CD4-positive, alpha-beta T cell (primary cell): ENCODE measurements around the gene SEMA3E. TPM values are rescaled to one million over a fixed set of nuclear protein-coding genes. Genes with fewer than 3 reads are reported as not detected.

Source experiments
- ATAC-seq: fragments of 200-7000 bp; cut with Tn5 transposase; one replicate; pipeline ENCODE4 v1.10.0; 2022; ENCODE audit warnings: mild to moderate bottlenecking; ENCODE audit not compliant: poor library complexity
- CTCF ChIA-PET: fragments of 350-600 bp; sonication (Branson Sonifier 250); formaldehyde crosslinking; loops from one replicate; lab custom pipeline; 2021; ENCODE audit warnings: antibody characterized with exemption, inconsistent platforms; lab: Charles Lee
- POLR2A ChIA-PET: fragments of 350-600 bp; sonication (Branson Sonifier 250); formaldehyde crosslinking; loops from one replicate; lab custom pipeline; 2021; ENCODE audit warnings: antibody characterized with exemption, inconsistent platforms; lab: Charles Lee
- DNase-seq, 14 experiments: peaks; one replicate each; pipeline ENCODE4 v3.0.0-alpha.2; 2013 to 2020; ENCODE audit warnings: mixed read lengths in 2 of 14
- H3K27ac ChIP-seq, 2 donors: one replicate each; pipeline versions ENCODE4 v1.5.1 to v1.7.0; 2013; ENCODE audit warnings: low read length in 2 of 2, low read depth in 1 of 2, mild to moderate bottlenecking in 1 of 2
- H3K27me3 ChIP-seq, 2 experiments: 1 replicate in 1 of 2; 2 replicates in 1 of 2; pipeline versions ENCODE4 v1.6.1 to v1.7.0; 2013; ENCODE audit warnings: low read length in 2 of 2, control low read depth in 1 of 2, mild to moderate bottlenecking in 1 of 2, moderate library complexity in 1 of 2; ENCODE audit not compliant: insufficient read depth in 2 of 2, control insufficient read depth in 1 of 2
- H3K36me3 ChIP-seq: one replicate; pipeline ENCODE4 v1.6.1; 2013; ENCODE audit warnings: low read length, control low read depth; ENCODE audit not compliant: insufficient read depth
- H3K4me1 ChIP-seq: one replicate; pipeline ENCODE4 v1.6.1; 2013; ENCODE audit warnings: low read length, control low read depth; ENCODE audit not compliant: insufficient read depth
- H3K4me3 ChIP-seq: one replicate; pipeline ENCODE4 v1.5.1; 2013; ENCODE audit warnings: mild to moderate bottlenecking, low read length, moderate library complexity
- H3K9me3 ChIP-seq, 2 experiments: 1 replicate in 1 of 2; 2 replicates in 1 of 2; pipeline versions ENCODE4 v1.6.1 to v1.7.0; 2013; ENCODE audit warnings: low read length in 2 of 2, mild to moderate bottlenecking in 2 of 2, control low read depth in 1 of 2, moderate library complexity in 1 of 2; ENCODE audit not compliant: control insufficient read depth in 1 of 2, insufficient read depth in 1 of 2
- H3K27ac Mint-ChIP-seq: one replicate; pipeline ENCODE4 v1.8.0; 2020; ENCODE audit warnings: mixed read lengths
- H3K27me3 Mint-ChIP-seq: one replicate; pipeline ENCODE4 v1.8.0; 2021; ENCODE audit warnings: mixed read lengths
- H3K36me3 Mint-ChIP-seq: one replicate; pipeline ENCODE4 v1.8.0; 2021; ENCODE audit warnings: low read depth, mixed read lengths
- H3K4me1 Mint-ChIP-seq: one replicate; pipeline ENCODE4 v1.8.0; 2021; ENCODE audit warnings: low read depth, mixed read lengths
- H3K4me3 Mint-ChIP-seq: one replicate; pipeline ENCODE4 v1.8.0; 2020; ENCODE audit warnings: mild to moderate bottlenecking, mixed read lengths
- H3K9me3 Mint-ChIP-seq: one replicate; pipeline ENCODE4 v1.8.0; 2020; ENCODE audit warnings: mixed read lengths
- CTCF ChIP-seq: fragments of 200-600 bp; IDR thresholded peaks from one replicate; pipeline ENCODE4 v1.8.0; 2022; ENCODE audit warnings: antibody characterized with exemption, mild to moderate bottlenecking
- intact Hi-C, 2 experiments: fragments of 100-400 bp; cut with DNase I in 1 of 2; cut with micrococcal nuclease in 1 of 2; formaldehyde crosslinking; loops; one replicate each; pipeline versions ENCODE4 v1.15.1 to v1.9.0; 2023 to 2025; cut with DNase I, micrococcal nuclease
- total RNA-seq, 174 experiments: library from RNA in 2 of 174; stranded (reverse) in 2 of 174; gene quantifications; one replicate each; pipeline ENCODE4 v1.2.3 and lab custom pipeline; 2021 to 2026

Gene SEMA3E
- total RNA-seq, 2 experiments from 2014 or later: not detected

GRCh38 chr7:83455612-83456011 is 193.3 kb downstream of the SEMA3E start:
- ChIA-PET CTCF (no interaction called here), POLR2A (no interaction called here)
- H3K27me3 Mint-ChIP-seq: no peaks in the 10 kb centered on the region
- intact Hi-C loops: no loop called here
- H3K27me3 ChIP-seq: no peaks in the 10 kb centered on the region
- no peak overlapping the region for H3K27ac ChIP-seq
- DNase-seq: no peak
- no peaks in the 10 kb centered on the region for H3K4me1 ChIP-seq
- H3K9me3 ChIP-seq: peaks cover 0 to 3% of the 10 kb centered on the region in 2 experiments
- H3K9me3 Mint-ChIP-seq: no peaks in the 10 kb centered on the region
- no peak overlapping the region for H3K27ac Mint-ChIP-seq
- no peak for ATAC-seq
- no peaks in the 10 kb centered on the region for H3K4me1 Mint-ChIP-seq
- H3K36me3 Mint-ChIP-seq: no peaks in the 10 kb centered on the region
- no peaks in the 10 kb centered on the region for H3K36me3 ChIP-seq
- H3K4me3 Mint-ChIP-seq: no peak overlapping the region
- no peak for TF ChIP-seq CTCF
- no peak overlapping the region for H3K4me3 ChIP-seq

- no peak overlapping the region for H3K27ac ChIP-seq
- H3K4me3 ChIP-seq: no peak overlapping the region
- ChIA-PET POLR2A (no interaction called here), CTCF (no interaction called here)
- no peaks in the 10 kb centered on the region for H3K4me1 ChIP-seq
- Mint-ChIP-seq H3K4me1 (no peaks in the 10 kb centered on the region), H3K4me3 (no peak overlapping the region), H3K36me3 (no peaks in the 10 kb centered on the region), H3K9me3 (no peaks in the 10 kb centered on the region), H3K27ac (no peak overlapping the region), H3K27me3 (no peaks in the 10 kb centered on the region)
- DNase-seq (no peak), ATAC-seq (no peak)
- TF ChIP-seq CTCF: no peak
- no peaks in the 10 kb centered on the region for H3K36me3 ChIP-seq
- H3K27me3 ChIP-seq: no peaks in the 10 kb centered on the region
- peaks cover 0 to 5% of the 10 kb centered on the region in 2 experiments for H3K9me3 ChIP-seq
- intact Hi-C loops: no loop called here
Measured at GRCh38 chr7:83452256-83452655, 196.7 kb downstream of the SEMA3E start.

- H3K27me3 Mint-ChIP-seq: no peaks in the 10 kb centered on the region
- DNase-seq (no peak), ATAC-seq (no peak)
- ChIA-PET POLR2A (no interaction called here), CTCF (no interaction called here)
- TF ChIP-seq CTCF: no peak
- H3K4me1 Mint-ChIP-seq: no peaks in the 10 kb centered on the region
- no peak overlapping the region for H3K27ac Mint-ChIP-seq
- Histone ChIP-seq H3K36me3 (no peaks in the 10 kb centered on the region), H3K4me1 (no peaks in the 10 kb centered on the region), H3K27me3 (no peaks in the 10 kb centered on the region), H3K9me3 (peaks cover 0 to 5% of the 10 kb centered on the region in 2 experiments), H3K4me3 (no peak overlapping the region), H3K27ac (no peak overlapping the region)
- no peaks in the 10 kb centered on the region for H3K36me3 Mint-ChIP-seq
- H3K4me3 Mint-ChIP-seq: no peak overlapping the region
- H3K9me3 Mint-ChIP-seq: no peaks in the 10 kb centered on the region
- intact Hi-C loops: no loop called here
Measured at GRCh38 chr7:83451501-83452045, 197.4 kb downstream of the SEMA3E start.
